ENCODE measurements around the gene SERINC3. TPM values are rescaled to one million over a fixed set of nuclear protein-coding genes. Genes with fewer than 3 reads are reported as not detected.

The SERINC3 gene
- total and polyA plus RNA-seq, 8 donors, result 14.5 to 52.1 (median 31.3) TPM

GRCh38 chr20:44494266-44494665 lies 27.6 kb downstream of the SERINC3 start:
- TF ChIP-seq, protein P1, sequence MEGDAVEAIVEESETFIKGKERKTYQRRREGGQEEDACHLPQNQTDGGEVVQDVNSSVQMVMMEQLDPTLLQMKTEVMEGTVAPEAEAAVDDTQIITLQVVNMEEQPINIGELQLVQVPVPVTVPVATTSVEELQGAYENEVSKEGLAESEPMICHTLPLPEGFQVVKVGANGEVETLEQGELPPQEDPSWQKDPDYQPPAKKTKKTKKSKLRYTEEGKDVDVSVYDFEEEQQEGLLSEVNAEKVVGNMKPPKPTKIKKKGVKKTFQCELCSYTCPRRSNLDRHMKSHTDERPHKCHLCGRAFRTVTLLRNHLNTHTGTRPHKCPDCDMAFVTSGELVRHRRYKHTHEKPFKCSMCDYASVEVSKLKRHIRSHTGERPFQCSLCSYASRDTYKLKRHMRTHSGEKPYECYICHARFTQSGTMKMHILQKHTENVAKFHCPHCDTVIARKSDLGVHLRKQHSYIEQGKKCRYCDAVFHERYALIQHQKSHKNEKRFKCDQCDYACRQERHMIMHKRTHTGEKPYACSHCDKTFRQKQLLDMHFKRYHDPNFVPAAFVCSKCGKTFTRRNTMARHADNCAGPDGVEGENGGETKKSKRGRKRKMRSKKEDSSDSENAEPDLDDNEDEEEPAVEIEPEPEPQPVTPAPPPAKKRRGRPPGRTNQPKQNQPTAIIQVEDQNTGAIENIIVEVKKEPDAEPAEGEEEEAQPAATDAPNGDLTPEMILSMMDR (IDR thresholded peaks at IDR 0.05), result no peak
- Histone ChIP-seq H3K27me3 (no peaks in the 10 kb centered on the region), H3K9me3 (no peaks in the 10 kb centered on the region), H3K27ac (no peak overlapping the region), H3K36me3 (peaks cover 7 to 60% (median 13%) of the 10 kb centered on the region in 3 donors), H3K4me1 (no peaks in the 10 kb centered on the region), H3K4me3 (no peak overlapping the region)
- ATAC-seq (no peak), DNase-seq (no peak), FAIRE-seq (no peak)
- intact Hi-C loops (cut with DNase I), result no loop called here
- 83 to 95% methylated on average over 1 of the region's 1 CpG for WGBS, 2 donors

DNA sequence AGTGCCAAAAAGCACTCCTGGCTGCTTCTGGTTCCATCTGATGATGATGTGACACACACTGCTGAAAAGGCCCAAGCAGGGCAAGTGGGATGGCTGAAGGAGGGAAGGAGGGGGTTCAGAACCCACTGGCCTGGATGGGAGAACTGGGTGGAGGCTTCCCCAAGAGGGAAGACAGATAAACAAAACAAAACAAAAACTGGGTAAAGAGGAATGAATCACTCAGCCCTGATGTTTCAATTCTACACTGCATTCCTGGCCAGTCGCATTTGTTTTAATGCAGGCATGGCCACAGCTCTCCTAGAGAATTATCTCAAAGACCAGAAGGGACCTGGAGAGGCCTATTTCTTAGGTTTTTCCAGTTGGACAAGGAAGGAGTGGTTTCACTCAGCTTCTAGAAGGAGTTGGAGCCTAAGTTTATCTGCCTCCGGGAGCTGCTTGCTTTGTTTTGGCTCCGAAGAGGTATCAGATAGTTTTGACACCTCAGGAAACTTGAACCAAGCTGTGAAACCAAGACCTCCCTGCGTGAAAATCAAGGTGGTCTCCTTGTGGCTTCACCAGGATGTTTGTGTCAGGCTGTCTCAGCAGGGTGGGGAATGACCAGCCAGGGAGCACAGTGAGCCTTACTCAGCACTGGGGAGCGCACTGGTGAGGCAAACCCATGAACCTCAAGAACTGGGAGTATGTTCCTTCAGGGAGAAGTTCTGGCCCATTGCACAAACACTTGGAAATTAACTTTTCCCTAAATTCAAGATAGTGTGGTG lies 30.1 kb downstream of the SERINC3 start:
- Histone ChIP-seq H3K9me3 (no peaks in the 10 kb centered on the region), H3K27ac (no peak overlapping the region), H3K27me3 (no peaks in the 10 kb centered on the region), H3K4me1 (no peaks in the 10 kb centered on the region), H3K36me3 (peaks cover 12 to 66% (median 12%) of the 10 kb centered on the region in 3 donors), H3K4me3 (no peak overlapping the region)
- TF ChIP-seq, protein P1 (IDR thresholded peaks at IDR 0.05), result no peak
- WGBS, 2 donors, result 80 to 83% methylated on average over 5 of the region's 5 CpGs
- intact Hi-C loops (cut with DNase I), result no loop called here
- DNase-seq (no peak), ATAC-seq (peak in 1 of 4 donors; percentile 33), FAIRE-seq (no peak)

GRCh38 chr20:44489931-44490330 lies 31.9 kb downstream of the SERINC3 start:
- H3K4me3 ChIP-seq, result no peak overlapping the region
- H3K27ac ChIP-seq, result no peak overlapping the region
- intact Hi-C loops (cut with DNase I), result no loop called here
- DNase-seq (no peak), FAIRE-seq (no peak), ATAC-seq (no peak)
- no peaks in the 10 kb centered on the region for H3K4me1 ChIP-seq
- WGBS, 2 donors, result 83 to 86% methylated on average over 3 of the region's 3 CpGs
- H3K27me3 ChIP-seq, result no peaks in the 10 kb centered on the region
- peaks cover 7 to 52% (median 10%) of the 10 kb centered on the region in 3 donors for H3K36me3 ChIP-seq
- H3K9me3 ChIP-seq, result no peaks in the 10 kb centered on the region
- TF ChIP-seq, protein P1 (IDR thresholded peaks at IDR 0.05), result no peak

- Histone ChIP-seq H3K9me3 (no peaks in the 10 kb centered on the region), H3K27me3 (no peaks in the 10 kb centered on the region), H3K4me3 (no peak overlapping the region), H3K27ac (no peak overlapping the region), H3K36me3 (peaks cover 7 to 48% (median 10%) of the 10 kb centered on the region in 3 donors), H3K4me1 (no peaks in the 10 kb centered on the region)
- ATAC-seq (no peak), DNase-seq (no peak), FAIRE-seq (no peak)
- TF ChIP-seq, protein P1 (IDR thresholded peaks at IDR 0.05), result no peak
- whole genome bisulfite sequencing, 2 donors, result 80 to 92% methylated on average over 9 of the region's 9 CpGs
- intact Hi-C loops (cut with DNase I), result no loop called here
Measured at GRCh38 chr20:44489223-44489622, 32.6 kb downstream of the SERINC3 start.

DNA sequence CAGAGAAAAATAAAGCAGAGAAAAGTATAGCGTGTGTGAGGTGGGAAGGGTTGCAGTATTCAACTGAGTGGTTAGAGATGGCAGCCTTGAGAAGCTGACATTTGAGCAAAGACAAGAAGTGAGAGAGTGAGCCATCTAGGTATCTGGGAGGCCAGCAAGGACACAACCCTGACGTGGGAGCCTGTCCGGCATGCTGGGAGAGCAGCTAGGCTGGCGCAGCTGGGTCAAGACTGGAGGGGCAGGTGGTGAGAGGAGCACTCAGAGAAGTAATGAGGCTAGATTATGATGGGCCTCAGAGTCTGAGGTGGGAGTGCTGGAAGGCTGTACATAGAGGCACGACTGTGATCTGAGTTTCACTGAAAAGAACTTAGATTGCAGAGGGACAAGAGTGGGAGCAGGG lies 33.3 kb downstream of the SERINC3 start:
- DNase-seq, result no peak
- TF ChIP-seq, protein P1 (IDR thresholded peaks at IDR 0.05), result no peak
- WGBS, 2 donors, result 78 to 87% methylated on average over 5 of the region's 5 CpGs

More for the DNA sequence above, 33.3 kb downstream of the SERINC3 start:
- Histone ChIP-seq H3K4me1 (no peaks in the 10 kb centered on the region), H3K36me3 (peaks cover 7 to 46% (median 10%) of the 10 kb centered on the region in 3 donors), H3K27ac (no peak overlapping the region), H3K9me3 (no peaks in the 10 kb centered on the region), H3K27me3 (no peaks in the 10 kb centered on the region), H3K4me3 (no peak overlapping the region)
- intact Hi-C loops (cut with DNase I), result no loop called here
- ATAC-seq (no peak), FAIRE-seq (no peak)
